Measurements from ENCODE around the gene CYB5R4. TPM values are rescaled to one million over a fixed set of nuclear protein-coding genes. Genes with fewer than 3 reads are reported as not detected.

The CYB5R4 gene
- polyA plus RNA-seq, 3 donors: 9.6 to 12.2 (median 10.2) TPM

GRCh38 chr6:83976037-83976755 is 116.7 kb downstream of the CYB5R4 start:
- no peak for DNase-seq (ENCODE audit: low read depth in 3 of 3, low spot score in 2 of 3)

- DNase-seq (ENCODE audit: low read depth in 3 of 3, low spot score in 2 of 3): no peak
These were observed 117.4 kb downstream of the CYB5R4 start for GRCh38 chr6:83976871-83977270.

GRCh38 chr6:83978324-83978734 is 118.8 kb downstream of the CYB5R4 start:
- DNase-seq (ENCODE audit: low read depth in 3 of 3, low spot score in 2 of 3): no peak

GRCh38 chr6:83978997-83979396 is 119.5 kb downstream of the CYB5R4 start:
- DNase-seq (ENCODE audit: low read depth in 3 of 3, low spot score in 2 of 3): no peak

- no peak for DNase-seq (ENCODE audit: low read depth in 3 of 3, low spot score in 2 of 3)
These were observed 124.9 kb downstream of the CYB5R4 start for GRCh38 chr6:83984411-83984810.

- no peak for DNase-seq (ENCODE audit: low read depth in 3 of 3, low spot score in 2 of 3)
These were observed 125.8 kb downstream of the CYB5R4 start for GRCh38 chr6:83985308-83985713.

GRCh38 chr6:83985715-83986114 is 126.2 kb downstream of the CYB5R4 start:
- DNase-seq (ENCODE audit: low read depth in 3 of 3, low spot score in 2 of 3): no peak

- no peak for DNase-seq (ENCODE audit: low read depth in 3 of 3, low spot score in 2 of 3)
These were observed 138.6 kb downstream of the CYB5R4 start for GRCh38 chr6:83998021-83998584.

- no peak for DNase-seq (ENCODE audit: low read depth in 3 of 3, low spot score in 2 of 3)
These were observed 141.6 kb downstream of the CYB5R4 start for GRCh38 chr6:84001119-84001518.

- DNase-seq (ENCODE audit: low read depth in 3 of 3, low spot score in 2 of 3): no peak
These were observed 142.7 kb downstream of the CYB5R4 start for GRCh38 chr6:84002226-84002625.

GRCh38 chr6:84003131-84003530 is 143.6 kb downstream of the CYB5R4 start:
- no peak for DNase-seq (ENCODE audit: low read depth in 3 of 3, low spot score in 2 of 3)

- no peak for DNase-seq (ENCODE audit: low read depth in 3 of 3, low spot score in 2 of 3)
These were observed 144.2 kb downstream of the CYB5R4 start for GRCh38 chr6:84003654-84004053.

- DNase-seq (ENCODE audit: low read depth in 3 of 3, low spot score in 2 of 3): no peak
These were observed 148.4 kb downstream of the CYB5R4 start for GRCh38 chr6:84007871-84008270.

GRCh38 chr6:84013354-84013753 is 153.9 kb downstream of the CYB5R4 start:
- DNase-seq (ENCODE audit: low read depth in 3 of 3, low spot score in 2 of 3): no peak

GRCh38 chr6:84013931-84014330 is 154.4 kb downstream of the CYB5R4 start:
- DNase-seq (ENCODE audit: low read depth in 3 of 3, low spot score in 2 of 3): no peak

- DNase-seq (ENCODE audit: low read depth in 3 of 3, low spot score in 2 of 3): no peak
These were observed 156.5 kb downstream of the CYB5R4 start for GRCh38 chr6:84016029-84016428.

Other genes starting within 250 kb of the CYB5R4 start
- under 1 TPM; 0.54 to 0.75 (median 0.57) TPM for gene SNAP91, start 150.6 kb upstream of the CYB5R4 start, polyA plus RNA-seq (ENCODE audit: insufficient read length in 3 of 3)
- gene RIPPLY2, start 6.3 kb upstream of the CYB5R4 start, polyA plus RNA-seq (ENCODE audit: insufficient read length in 3 of 3): under 1 TPM in 1 of 3 donors, not detected in 2; 0.10 TPM
- 1 to 10 TPM; 2.6 to 3.5 (median 3.4) TPM for gene MRAP2, start 174.1 kb downstream of the CYB5R4 start, polyA plus RNA-seq (ENCODE audit: insufficient read length in 3 of 3)